HG03460 (cell line): ENCODE results near the gene FBLN1.
"Not testable (repeated sequence)": the region's sequence is repeated elsewhere in the genome, so short reads cannot be mapped to it uniquely, and the experiment has no call there.

Experiments
- ATAC-seq: cut with Tn5 transposase; IDR thresholded peaks from one replicate; pipeline ENCODE4 v1.9.1; 2021; ENCODE audit not compliant: unreplicated experiment

Gene FBLN1

GRCh38 chr22:45475851-45476514, 26.7 kb upstream of the FBLN1 start:
- ATAC-seq = no peak

- ATAC-seq = no peak
Observed at GRCh38 chr22:45476814-45477213, 25.9 kb upstream of the FBLN1 start.

- ATAC-seq = no peak
Observed at GRCh38 chr22:45477366-45478107, 25.1 kb upstream of the FBLN1 start.

GRCh38 chr22:45478108-45478771, 24.4 kb upstream of the FBLN1 start:
- ATAC-seq = no peak

- ATAC-seq = no peak
Observed at GRCh38 chr22:45480717-45481116, 22.0 kb upstream of the FBLN1 start.

GRCh38 chr22:45481661-45482060, 21.0 kb upstream of the FBLN1 start:
- ATAC-seq = no peak

- ATAC-seq = no peak
Observed at GRCh38 chr22:45482169-45482568, 20.5 kb upstream of the FBLN1 start.

GRCh38 chr22:45483319-45483718, 19.4 kb upstream of the FBLN1 start:
- no peak for ATAC-seq

GRCh38 chr22:45483918-45484499, 18.7 kb upstream of the FBLN1 start:
- no peak for ATAC-seq

- ATAC-seq = no peak
Observed at GRCh38 chr22:45484742-45485141, 17.9 kb upstream of the FBLN1 start.

GRCh38 chr22:45485261-45485660, 17.4 kb upstream of the FBLN1 start:
- ATAC-seq = no peak

GRCh38 chr22:45488764-45489370, 13.8 kb upstream of the FBLN1 start:
- ATAC-seq = no peak

GRCh38 chr22:45490836-45491235, 11.8 kb upstream of the FBLN1 start:
- no peak for ATAC-seq

- no peak for ATAC-seq
Observed at GRCh38 chr22:45491841-45492240, 10.8 kb upstream of the FBLN1 start.

GRCh38 chr22:45493286-45493771, 9.4 kb upstream of the FBLN1 start:
- ATAC-seq = no peak

- ATAC-seq = not testable (repeated sequence)
Observed at GRCh38 chr22:45494306-45494705, 8.4 kb upstream of the FBLN1 start.

GRCh38 chr22:45495616-45496015, 7.1 kb upstream of the FBLN1 start:
- not testable (repeated sequence) for ATAC-seq

- no peak for ATAC-seq
Observed at GRCh38 chr22:45496451-45496941, 6.2 kb upstream of the FBLN1 start.

GRCh38 chr22:45497351-45498145, 5.1 kb upstream of the FBLN1 start:
- no peak for ATAC-seq

GRCh38 chr22:45499746-45500145, 2.9 kb upstream of the FBLN1 start:
- no peak for ATAC-seq
